ENCODE data around the gene CAMKK2. TPM values are rescaled to one million over a fixed set of nuclear protein-coding genes. Genes with fewer than 3 reads are reported as not detected.

CAMKK2 gene
- total and polyA plus RNA-seq, 9 of the 15 experiments (the other 6 are each of a cell fraction or from before 2014, with no cell fraction given) = 4.3 to 32.0 (median 18.2) TPM

GRCh38 chr12:121209624-121210572 lies 86.6 kb downstream of the CAMKK2 start, which contains the start of gene P2RX4 (continued):
- peak; percentile 54 for TF ChIP-seq SP2 (IDR thresholded peaks at IDR 0.05; ENCODE audit: extremely low read depth, low read depth, low read length, poor library complexity, severe bottlenecking)
- 0 out of 2 replicates have a peak, but pooled peaks have one; percentile 4 for TF ChIP-seq ZNF239 (CRISPR knock-in tag; IDR thresholded peaks at IDR 0.05)
- TF ChIP-seq HMGN3 (IDR thresholded peaks at IDR 0.05; ENCODE audit: borderline replicate concordance, extremely low read depth, insufficient read length, low read depth, low read length) = peak; percentile 65
- peak; percentile 88 for TF ChIP-seq ZNF511 (CRISPR knock-in tag; IDR thresholded peaks at IDR 0.05)
- TF ChIP-seq EGR1 (conservative IDR thresholded peaks at IDR 0.05) = peak; percentile 63
- TF ChIP-seq MGA (IDR thresholded peaks at IDR 0.05) = peak; percentile 19
- TF ChIP-seq GABPB1 (CRISPR knock-in tag; IDR thresholded peaks at IDR 0.05) = peak; percentile 82
- no peak for TF ChIP-seq ZNF395 (CRISPR knock-in tag; IDR thresholded peaks at IDR 0.05)
- no peak for TF ChIP-seq DMBX1 (CRISPR knock-in tag; IDR thresholded peaks at IDR 0.05; ENCODE audit: borderline replicate concordance)
- no peak for TF ChIP-seq ZBTB8A (IDR thresholded peaks at IDR 0.05; ENCODE audit: partially characterized antibody)
- TF ChIP-seq HNRNPK (IDR thresholded peaks at IDR 0.05; ENCODE audit: low read depth, low read length, poor library complexity, severe bottlenecking) = peak; percentile 77
- TF ChIP-seq FOSL1 (tag; conservative IDR thresholded peaks at IDR 0.05) = no peak
- no peak for TF ChIP-seq ZNF444 (CRISPR knock-in tag; IDR thresholded peaks at IDR 0.05)

Data from K562 (cell line).